Thyroid gland (tissue), 4 donors: ENCODE data around the gene TKFC. TPM values are rescaled to one million over a fixed set of nuclear protein-coding genes. Genes with fewer than 3 reads are reported as not detected.

ENCODE experiments used
- DNase-seq, 2 donors: peaks; one replicate each; pipeline ENCODE4 v3.0.0-alpha.2; 2019
- H3K27ac ChIP-seq, 3 donors: fragments of 200-600 bp; sonication (generic); 1 replicate in 2 of 3; 2 replicates in 1 of 3; pipeline ENCODE4 v1.5.1; 2016 to 2019; ENCODE audit warnings: mild to moderate bottlenecking in 1 of 3, moderate library complexity in 1 of 3
- H3K27me3 ChIP-seq: fragments of 200-600 bp; sonication (generic); one replicate; pipeline ENCODE4 v1.5.1; 2019
- H3K36me3 ChIP-seq, 2 donors: fragments of 200-600 bp; sonication (generic); one replicate each; pipeline ENCODE4 v1.5.1; 2016 to 2019
- H3K4me1 ChIP-seq, 2 donors: fragments of 200-600 bp; sonication (generic); one replicate each; pipeline ENCODE4 v1.5.1; 2017 to 2019
- H3K4me3 ChIP-seq, 3 donors: fragments of 200-600 bp; sonication (generic); replicated peaks in 1 of 3; 1 replicate in 2 of 3; 2 replicates in 1 of 3; pipeline ENCODE4 v1.5.1; 2016; ENCODE audit warnings: mild to moderate bottlenecking in 1 of 3
- H3K9me3 ChIP-seq: fragments of 200-600 bp; sonication (generic); one replicate; pipeline ENCODE4 v1.5.1; 2017
- POLR2A ChIP-seq, 2 donors: fragments of 450-650 bp; IDR thresholded peaks; one replicate each; pipeline ENCODE4 v1.6.1; 2017; ENCODE audit warnings: antibody characterized with exemption in 2 of 2, mild to moderate bottlenecking in 2 of 2, moderate library complexity in 1 of 2
- WGBS, 2 donors: methylation state at CpG; one replicate each; pipeline ENCODE4 v1.1.5; 2017; 5-methylcytosine and 5-hydroxymethylcytosine counted together
- intact Hi-C: fragments of 100-400 bp; cut with DNase I; formaldehyde crosslinking; loops from one replicate; pipeline ENCODE4 v1.15.1; 2023
- total RNA-seq, 4 donors: library from RNA; depleted of rRNA; stranded (reverse); fragments of >200 nt; gene quantifications; one replicate each; pipeline ENCODE4 v1.2.3, GENCODE V29; 2016
- TF ChIP-seq, protein P1 (sequence below), 6 experiments: fragments of 200-600 bp in 3 of 6; fragments of 450-650 bp in 3 of 6; sonication (generic) in 3 of 6; IDR thresholded peaks; one replicate each; pipeline ENCODE4 v1.5.1; 2016 to 2019; ENCODE audit warnings: antibody characterized with exemption in 6 of 6, mild to moderate bottlenecking in 2 of 6, inconsistent platforms in 1 of 6, moderate library complexity in 1 of 6

The TKFC gene, protein sequence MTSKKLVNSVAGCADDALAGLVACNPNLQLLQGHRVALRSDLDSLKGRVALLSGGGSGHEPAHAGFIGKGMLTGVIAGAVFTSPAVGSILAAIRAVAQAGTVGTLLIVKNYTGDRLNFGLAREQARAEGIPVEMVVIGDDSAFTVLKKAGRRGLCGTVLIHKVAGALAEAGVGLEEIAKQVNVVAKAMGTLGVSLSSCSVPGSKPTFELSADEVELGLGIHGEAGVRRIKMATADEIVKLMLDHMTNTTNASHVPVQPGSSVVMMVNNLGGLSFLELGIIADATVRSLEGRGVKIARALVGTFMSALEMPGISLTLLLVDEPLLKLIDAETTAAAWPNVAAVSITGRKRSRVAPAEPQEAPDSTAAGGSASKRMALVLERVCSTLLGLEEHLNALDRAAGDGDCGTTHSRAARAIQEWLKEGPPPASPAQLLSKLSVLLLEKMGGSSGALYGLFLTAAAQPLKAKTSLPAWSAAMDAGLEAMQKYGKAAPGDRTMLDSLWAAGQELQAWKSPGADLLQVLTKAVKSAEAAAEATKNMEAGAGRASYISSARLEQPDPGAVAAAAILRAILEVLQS
- total RNA-seq: 10 to 100 TPM; 27.0 to 62.8 (median 43.6) TPM

DNA sequence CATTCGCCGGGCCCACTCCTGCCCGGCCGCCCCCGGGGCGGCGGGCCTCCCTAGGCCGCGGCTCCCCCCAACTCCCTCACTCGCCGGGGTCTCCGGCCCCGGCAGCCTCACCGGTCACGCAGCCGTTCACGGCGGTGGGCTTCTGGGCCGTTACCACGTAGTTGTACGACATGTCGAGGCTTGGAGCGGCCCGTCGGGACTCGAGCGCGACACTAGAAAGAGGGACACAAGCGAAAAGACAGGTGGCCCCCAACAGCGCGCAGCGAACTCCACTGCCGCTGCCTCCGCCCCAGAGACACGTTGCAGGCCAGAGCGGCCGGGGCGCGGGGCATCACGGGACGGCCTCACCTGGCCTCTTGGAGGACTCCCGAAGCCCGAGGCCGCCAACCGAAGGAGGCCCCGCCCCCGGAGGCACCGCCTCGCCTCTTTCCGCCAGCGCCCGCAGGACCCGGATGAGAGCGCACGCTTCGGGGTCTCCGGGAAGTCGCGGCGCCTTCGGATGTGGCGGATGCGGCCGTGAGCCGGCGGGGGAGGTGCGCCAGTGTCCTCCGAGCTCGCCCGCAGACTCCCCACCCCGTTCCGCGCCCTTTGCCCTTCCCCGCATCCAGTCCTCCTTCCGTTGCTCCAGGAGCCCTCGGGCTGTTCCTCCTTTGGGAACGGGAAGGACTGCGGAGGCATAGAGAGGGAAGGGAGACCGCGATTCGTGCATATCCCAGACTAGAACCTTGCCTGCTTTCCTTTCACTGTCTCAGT lies at the start of gene TKFC, which contains the start of gene DDB1:
TSS of gene TKFC (plus strand) at position 432 of the 753 bp plus-strand sequence. CDS start 1,501 bp downstream, outside the sequence.
TSS of gene DDB1 (minus strand) at position 309 of the 753 bp plus-strand sequence. CDS start at position 172, 137 bp downstream.
- peak within 1 kb of the TSS; percentile 93 to 99 (median 95) for H3K4me3 ChIP-seq
- peaks cover 18 to 32% of the 10 kb centered on the region in 2 donors for H3K4me1 ChIP-seq
- peak; percentile 96 to 97 for DNase-seq
- H3K9me3 ChIP-seq: no peaks in the 10 kb centered on the region
- no peaks in the 10 kb centered on the region for H3K27me3 ChIP-seq
- H3K27ac ChIP-seq: peak within 1 kb of the TSS; percentile 66 to 87 (median 79)
- TF ChIP-seq, protein P1, sequence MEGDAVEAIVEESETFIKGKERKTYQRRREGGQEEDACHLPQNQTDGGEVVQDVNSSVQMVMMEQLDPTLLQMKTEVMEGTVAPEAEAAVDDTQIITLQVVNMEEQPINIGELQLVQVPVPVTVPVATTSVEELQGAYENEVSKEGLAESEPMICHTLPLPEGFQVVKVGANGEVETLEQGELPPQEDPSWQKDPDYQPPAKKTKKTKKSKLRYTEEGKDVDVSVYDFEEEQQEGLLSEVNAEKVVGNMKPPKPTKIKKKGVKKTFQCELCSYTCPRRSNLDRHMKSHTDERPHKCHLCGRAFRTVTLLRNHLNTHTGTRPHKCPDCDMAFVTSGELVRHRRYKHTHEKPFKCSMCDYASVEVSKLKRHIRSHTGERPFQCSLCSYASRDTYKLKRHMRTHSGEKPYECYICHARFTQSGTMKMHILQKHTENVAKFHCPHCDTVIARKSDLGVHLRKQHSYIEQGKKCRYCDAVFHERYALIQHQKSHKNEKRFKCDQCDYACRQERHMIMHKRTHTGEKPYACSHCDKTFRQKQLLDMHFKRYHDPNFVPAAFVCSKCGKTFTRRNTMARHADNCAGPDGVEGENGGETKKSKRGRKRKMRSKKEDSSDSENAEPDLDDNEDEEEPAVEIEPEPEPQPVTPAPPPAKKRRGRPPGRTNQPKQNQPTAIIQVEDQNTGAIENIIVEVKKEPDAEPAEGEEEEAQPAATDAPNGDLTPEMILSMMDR (IDR thresholded peaks at IDR 0.05): no peak
- TF ChIP-seq POLR2A (IDR thresholded peaks at IDR 0.05): peak in 1 of 2 donors; percentile 92
- WGBS, 2 donors: 0% methylated on average over 9 to 20 of the region's 81 CpGs
- intact Hi-C loops: loop anchor here (10.0 kb wide), 1 partner anchor 78 kb away; no protein-coding TSS in a partner anchor
- H3K36me3 ChIP-seq: peaks cover 0 to 11% of the 10 kb centered on the region in 2 donors

DNA sequence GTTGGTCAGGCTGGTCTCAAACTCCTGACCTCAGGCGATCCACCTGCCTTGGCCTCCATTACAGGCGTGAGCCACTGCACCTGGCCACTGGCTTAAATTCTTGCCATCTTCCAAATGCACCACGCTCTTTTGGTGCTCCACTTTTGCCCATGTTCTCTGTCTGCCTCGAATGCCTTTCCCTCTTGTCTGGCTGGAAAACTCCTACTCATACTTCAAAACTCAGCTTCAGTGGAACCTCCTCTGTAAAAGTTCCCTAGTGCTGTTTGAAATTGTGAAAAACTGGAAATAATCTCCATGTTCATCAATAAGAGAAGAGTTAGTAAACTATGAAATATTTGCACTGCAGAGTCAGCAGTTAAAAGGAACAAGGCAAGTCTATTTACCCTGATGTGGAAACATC lies 49.4 kb upstream of the TKFC start:
- Histone ChIP-seq H3K4me3 (no peak overlapping the region), H3K27me3 (no peaks in the 10 kb centered on the region), H3K9me3 (no peaks in the 10 kb centered on the region), H3K36me3 (no peaks in the 10 kb centered on the region), H3K4me1 (peaks cover 0 to 4% of the 10 kb centered on the region in 2 donors), H3K27ac (no peak overlapping the region)
- intact Hi-C loops: no loop called here
- DNase-seq: no peak
- WGBS, 2 donors: 96% methylated on average over 4 of the region's 4 CpGs
- TF ChIP-seq POLR2A (IDR thresholded peaks at IDR 0.05): no peak
- TF ChIP-seq, protein P1 (IDR thresholded peaks at IDR 0.05): no peak

DNA sequence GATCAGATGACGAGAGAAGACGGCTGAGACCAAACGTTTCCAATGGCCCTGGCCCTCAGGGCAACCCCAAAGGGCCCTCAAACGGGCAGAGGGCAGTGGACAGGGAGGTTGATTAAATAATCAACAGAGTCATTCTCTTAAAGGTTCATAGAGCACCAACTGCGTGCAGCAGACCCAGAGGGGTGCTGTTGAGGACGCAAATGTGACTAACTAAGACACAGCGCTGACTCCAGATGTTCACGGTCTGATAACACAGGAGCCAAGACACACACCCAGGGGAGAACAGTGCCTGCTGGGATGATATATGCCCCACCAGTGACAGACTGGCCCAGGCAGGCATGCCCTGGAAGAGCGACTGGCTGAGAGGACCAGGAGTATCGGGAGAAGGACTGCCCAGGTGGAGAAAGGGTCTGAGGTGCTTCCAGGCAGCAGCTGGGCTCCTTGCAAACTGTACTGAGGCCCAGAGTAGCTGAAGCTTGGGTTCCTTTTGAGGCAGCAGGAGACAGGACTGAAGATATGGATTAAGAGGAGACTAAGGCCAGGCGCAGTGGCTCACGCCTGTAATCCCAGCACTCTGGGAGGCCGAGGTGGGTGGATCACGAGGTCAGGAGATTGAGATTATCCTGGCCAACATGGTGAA lies 45.6 kb upstream of the TKFC start:
- TF ChIP-seq, protein P1 (IDR thresholded peaks at IDR 0.05): no peak
- no peak for TF ChIP-seq POLR2A (IDR thresholded peaks at IDR 0.05)
- intact Hi-C loops: no loop called here
- DNase-seq: no peak
- WGBS, 2 donors: 86 to 89% methylated on average over 14 of the region's 14 CpGs
- H3K27ac ChIP-seq: no peak overlapping the region
- no peaks in the 10 kb centered on the region for H3K27me3 ChIP-seq
- no peaks in the 10 kb centered on the region for H3K9me3 ChIP-seq
- H3K4me3 ChIP-seq: no peak overlapping the region
- H3K36me3 ChIP-seq: no peaks in the 10 kb centered on the region
- H3K4me1 ChIP-seq: no peaks in the 10 kb centered on the region

DNA sequence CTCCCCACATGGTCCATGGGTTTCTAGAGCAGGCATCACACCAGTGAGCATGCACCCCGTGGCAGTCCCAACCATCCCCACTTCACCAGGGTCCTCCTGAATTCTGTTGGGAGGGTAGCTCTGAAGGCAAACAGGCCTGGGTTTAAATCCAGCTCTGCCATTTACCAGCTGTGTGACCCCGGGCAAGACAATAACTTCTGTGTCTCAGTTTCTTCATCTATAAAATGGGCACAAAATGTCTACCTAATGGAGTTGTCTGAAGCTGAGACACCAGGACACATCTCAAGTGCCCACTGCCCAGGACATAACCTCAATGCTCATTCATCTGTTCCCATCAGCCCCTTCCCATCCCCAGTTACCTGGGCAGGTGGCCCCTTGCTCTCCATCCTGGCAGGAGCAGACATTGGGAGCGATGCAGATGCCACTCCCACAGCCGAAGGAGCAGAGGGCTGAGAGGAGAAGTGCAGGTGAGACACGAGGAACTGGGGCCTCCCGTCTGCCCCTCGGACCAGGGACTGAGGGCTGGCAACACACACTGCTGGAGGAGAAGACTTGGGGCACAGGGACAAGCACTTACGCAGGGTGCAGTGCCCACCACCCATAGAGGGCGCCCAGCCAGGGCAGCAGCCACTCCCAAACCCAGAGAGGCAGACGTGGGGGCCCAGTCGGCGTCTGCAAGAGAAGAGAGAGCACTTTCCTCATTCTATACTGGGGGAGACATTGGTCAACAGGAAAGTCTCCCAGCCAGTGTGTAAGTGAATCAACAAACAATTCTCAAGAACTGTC lies 41.9 kb upstream of the TKFC start:
- WGBS, 2 donors: 87 to 88% methylated on average over 10 of the region's 12 CpGs
- intact Hi-C loops: no loop called here
- TF ChIP-seq POLR2A (IDR thresholded peaks at IDR 0.05): no peak
- TF ChIP-seq, protein P1 (IDR thresholded peaks at IDR 0.05): no peak

More for the DNA sequence above, 41.9 kb upstream of the TKFC start:
- Histone ChIP-seq H3K9me3 (no peaks in the 10 kb centered on the region), H3K4me3 (no peak overlapping the region), H3K4me1 (peaks cover 8 to 25% of the 10 kb centered on the region in 2 donors), H3K27me3 (no peaks in the 10 kb centered on the region), H3K27ac (no peak overlapping the region), H3K36me3 (no peaks in the 10 kb centered on the region)
- DNase-seq: no peak
